SK-N-SH treated with all-trans-retinoic acid at 6 μM for 48 hours (cell line): ENCODE results near the gene TTBK2.

Source experiments
- BACH2 ChIP-seq: fragments of 250-450 bp; sonication (Bioruptor Pico); IDR thresholded peaks from 2 replicates; pipeline ENCODE4 v1.9.0; 2021; ENCODE audit warnings: mild to moderate bottlenecking, borderline replicate concordance
- CREB5 ChIP-seq: fragments of 250-450 bp; sonication (Bioruptor Pico); IDR thresholded peaks from 2 replicates; pipeline ENCODE4 v1.5.1; 2020; ENCODE audit warnings: low read depth, mild to moderate bottlenecking, moderate library complexity
- CSRNP3 ChIP-seq: fragments of 250-450 bp; sonication (Bioruptor Pico); IDR thresholded peaks from 2 replicates; pipeline ENCODE4 v1.5.1; 2021; ENCODE audit warnings: mild to moderate bottlenecking, moderate library complexity
- ESRRG ChIP-seq: fragments of 250-450 bp; sonication (Bioruptor Pico); IDR thresholded peaks from 2 replicates; pipeline ENCODE4 v1.6.1; 2021; ENCODE audit warnings: mild to moderate bottlenecking
- PATZ1 ChIP-seq: fragments of 250-450 bp; sonication (Bioruptor Pico); IDR thresholded peaks from 2 replicates; pipeline ENCODE4 v1.8.0; 2020; ENCODE audit warnings: mild to moderate bottlenecking, moderate library complexity, borderline replicate concordance
- POU6F1 ChIP-seq: fragments of 250-450 bp; sonication (Bioruptor Pico); IDR thresholded peaks from 2 replicates; pipeline ENCODE4 v1.8.0; 2021; ENCODE audit warnings: low read depth, mild to moderate bottlenecking, moderate library complexity, borderline replicate concordance
- RARB ChIP-seq: fragments of 250-450 bp; sonication (Bioruptor Pico); IDR thresholded peaks from 2 replicates; pipeline ENCODE4 v1.8.0; 2021; ENCODE audit warnings: mild to moderate bottlenecking, moderate library complexity
- TCF4 ChIP-seq: fragments of 250-450 bp; sonication (Bioruptor Pico); IDR thresholded peaks from 2 replicates; pipeline ENCODE4 v1.8.0; 2021; ENCODE audit warnings: mild to moderate bottlenecking, moderate library complexity, borderline replicate concordance
- TOX ChIP-seq: fragments of 250-450 bp; sonication (Bioruptor Pico); IDR thresholded peaks from 2 replicates; pipeline ENCODE4 v1.8.0; 2021; ENCODE audit warnings: mild to moderate bottlenecking, moderate library complexity, borderline replicate concordance
- ZFP3 ChIP-seq: fragments of 250-450 bp; sonication (Bioruptor Pico); IDR thresholded peaks from 2 replicates; pipeline ENCODE4 v1.5.0; 2020; ENCODE audit warnings: mild to moderate bottlenecking, moderate library complexity
- ZFP30 ChIP-seq: fragments of 450-650 bp; formaldehyde crosslinking; IDR thresholded peaks from 2 replicates; pipeline ENCODE4 v1.5.0; 2022; ENCODE audit warnings: mild to moderate bottlenecking, moderate library complexity
- ZNF70 ChIP-seq: fragments of 450-650 bp; formaldehyde crosslinking; IDR thresholded peaks from 2 replicates; pipeline ENCODE4 v1.5.0; 2020; ENCODE audit warnings: mild to moderate bottlenecking, moderate library complexity

GRCh38 chr15:42695527-42696071 is 225.0 kb downstream of the TTBK2 start:
- TF ChIP-seq ZNF70 (CRISPR knock-in tag) (no peak), TOX (no peak), ZFP30 (no peak), ZFP3 (no peak), RARB (CRISPR knock-in tag) (no peak), CSRNP3 (CRISPR knock-in tag) (no peak), PATZ1 (no peak), CREB5 (CRISPR knock-in tag) (no peak), TCF4 (CRISPR knock-in tag) (no peak), ESRRG (CRISPR knock-in tag) (no peak), POU6F1 (no peak), BACH2 (CRISPR knock-in tag) (no peak)
